Muscle layer of duodenum (tissue), 2 donors: ENCODE measurements around the gene ZNF577.
"Not testable (repeated sequence)": the region's sequence is repeated elsewhere in the genome, so short reads cannot be mapped to it uniquely, and the experiment has no call there.

Experiments
- H3K27ac ChIP-seq: one replicate; pipeline ENCODE4 v1.7.0; 2013; ENCODE audit warnings: mild to moderate bottlenecking, low read length
- H3K27me3 ChIP-seq: one replicate; pipeline ENCODE4 v1.7.0; 2013; ENCODE audit warnings: low read depth, mild to moderate bottlenecking, control low read depth, low read length
- H3K36me3 ChIP-seq, 2 donors: one replicate each; pipeline ENCODE4 v1.7.0; 2013; ENCODE audit warnings: low read length in 2 of 2, control low read depth in 1 of 2, mild to moderate bottlenecking in 1 of 2; ENCODE audit not compliant: insufficient read depth in 2 of 2, control insufficient read depth in 1 of 2
- H3K4me1 ChIP-seq, 2 donors: one replicate each; pipeline ENCODE4 v1.7.0; 2013; ENCODE audit warnings: low read length in 2 of 2, mild to moderate bottlenecking in 2 of 2, control low read depth in 1 of 2, moderate library complexity in 1 of 2; ENCODE audit not compliant: insufficient read depth in 2 of 2, control insufficient read depth in 1 of 2
- H3K4me3 ChIP-seq, 2 donors: one replicate each; pipeline ENCODE4 v1.7.0; 2013; ENCODE audit warnings: low read length in 2 of 2, low read depth in 1 of 2, mild to moderate bottlenecking in 1 of 2
- H3K9me3 ChIP-seq, 2 donors: one replicate each; pipeline ENCODE4 v1.7.0; 2013; ENCODE audit warnings: low read length in 2 of 2, control low read depth in 1 of 2, mild to moderate bottlenecking in 1 of 2; ENCODE audit not compliant: control insufficient read depth in 1 of 2
- donor health status: healthy.

Gene ZNF577

GRCh38 chr19:51906108-51906507, 18.4 kb upstream of the ZNF577 start:
- not testable (repeated sequence) for H3K4me1 ChIP-seq, H3K36me3 ChIP-seq, H3K27me3 ChIP-seq, H3K27ac ChIP-seq, H3K4me3 ChIP-seq
- H3K9me3 ChIP-seq = peaks cover 4 to 19% of the 10 kb centered on the region in 2 donors

GRCh38 chr19:51905639-51906038, 17.9 kb upstream of the ZNF577 start:
- H3K9me3 ChIP-seq = peaks cover 7 to 24% of the 10 kb centered on the region in 2 donors
- H3K27ac ChIP-seq, H3K36me3 ChIP-seq, H3K4me1 ChIP-seq, H3K27me3 ChIP-seq: not testable (repeated sequence)
- H3K4me3 ChIP-seq = peak overlapping the region in 1 of 2 donors; percentile 75

GRCh38 chr19:51905206-51905605, 17.5 kb upstream of the ZNF577 start:
- peaks cover 0 to 8% of the 10 kb centered on the region in 2 donors for H3K4me1 ChIP-seq
- H3K9me3 ChIP-seq = peaks cover 10 to 28% of the 10 kb centered on the region in 2 donors
- H3K27ac ChIP-seq = no peak overlapping the region
- no peaks in the 10 kb centered on the region for H3K27me3 ChIP-seq
- peak overlapping the region; percentile 75 to 98 for H3K4me3 ChIP-seq
- H3K36me3 ChIP-seq = peaks cover 6 to 11% of the 10 kb centered on the region in 2 donors

GRCh38 chr19:51904331-51905165, 16.8 kb upstream of the ZNF577 start, which contains the start of gene ZNF649:
ZNF649 (minus strand) TSS chr19:51905017; CDS start chr19:51900107, 4,910 bp downstream.
- peaks cover 16 to 32% of the 10 kb centered on the region in 2 donors for H3K9me3 ChIP-seq
- H3K36me3 ChIP-seq = peaks cover 13 to 18% of the 10 kb centered on the region in 2 donors
- peaks cover 0 to 8% of the 10 kb centered on the region in 2 donors for H3K4me1 ChIP-seq
- peak within 1 kb of the TSS; percentile 75 to 98 for H3K4me3 ChIP-seq
- peak within 1 kb of the TSS; percentile 83 for H3K27ac ChIP-seq
- no peaks in the 10 kb centered on the region for H3K27me3 ChIP-seq

GRCh38 chr19:51903192-51903591, 15.4 kb upstream of the ZNF577 start:
- Histone ChIP-seq H3K27me3 (no peaks in the 10 kb centered on the region), H3K27ac (no peak overlapping the region), H3K9me3 (peaks cover 22 to 28% of the 10 kb centered on the region in 2 donors), H3K36me3 (peaks cover 21 to 31% of the 10 kb centered on the region in 2 donors), H3K4me1 (peaks cover 0 to 8% of the 10 kb centered on the region in 2 donors), H3K4me3 (peak overlapping the region; percentile 23 to 75)

- H3K9me3 ChIP-seq = peaks cover 22 to 31% of the 10 kb centered on the region in 2 donors
Measured at GRCh38 chr19:51901860-51902259, 14.1 kb upstream of the ZNF577 start.

GRCh38 chr19:51891193-51891747, 3.5 kb upstream of the ZNF577 start:
- Histone ChIP-seq H3K9me3 (peaks cover 68 to 71% of the 10 kb centered on the region in 2 donors), H3K27ac (no peak overlapping the region), H3K36me3 (peaks cover 48 to 78% of the 10 kb centered on the region in 2 donors), H3K27me3 (no peaks in the 10 kb centered on the region), H3K4me1 (peaks cover 0 to 7% of the 10 kb centered on the region in 2 donors), H3K4me3 (peak overlapping the region; percentile 1 to 58)

More at GRCh38 chr19:51901860-51902259, 14.1 kb upstream of the ZNF577 start:
- H3K36me3 ChIP-seq = peaks cover 33 to 45% of the 10 kb centered on the region in 2 donors
- H3K4me1 ChIP-seq = peaks cover 0 to 8% of the 10 kb centered on the region in 2 donors
- H3K27me3 ChIP-seq = no peaks in the 10 kb centered on the region
- H3K27ac ChIP-seq = no peak overlapping the region
- H3K4me3 ChIP-seq = no peak overlapping the region

- H3K36me3 ChIP-seq = peaks cover 40 to 65% of the 10 kb centered on the region in 2 donors
- H3K9me3 ChIP-seq = peaks cover 64 to 71% of the 10 kb centered on the region in 2 donors
- no peak overlapping the region for H3K27ac ChIP-seq
- H3K27me3 ChIP-seq = no peaks in the 10 kb centered on the region
- H3K4me3 ChIP-seq = peak overlapping the region in 1 of 2 donors; percentile 58
- peaks cover 0 to 7% of the 10 kb centered on the region in 2 donors for H3K4me1 ChIP-seq
Measured at GRCh38 chr19:51889934-51890333, 2.2 kb upstream of the ZNF577 start.

- no peak overlapping the region for H3K4me3 ChIP-seq
- H3K27me3 ChIP-seq = no peaks in the 10 kb centered on the region
- H3K9me3 ChIP-seq = peaks cover 27 to 37% of the 10 kb centered on the region in 2 donors
- H3K27ac ChIP-seq = no peak overlapping the region
- peaks cover 12 to 29% of the 10 kb centered on the region in 2 donors for H3K36me3 ChIP-seq
- peaks cover 0 to 7% of the 10 kb centered on the region in 2 donors for H3K4me1 ChIP-seq
Measured at GRCh38 chr19:51884713-51885112, 3.0 kb downstream of the ZNF577 start.

- peaks cover 19 to 38% of the 10 kb centered on the region in 2 donors for H3K36me3 ChIP-seq
Measured at GRCh38 chr19:51882518-51882917, 5.2 kb downstream of the ZNF577 start.

GRCh38 chr19:51873097-51873496, 14.7 kb downstream of the ZNF577 start:
- H3K4me3 ChIP-seq = peak overlapping the region; percentile 4 to 34
- no peaks in the 10 kb centered on the region for H3K27me3 ChIP-seq
- H3K4me1 ChIP-seq = no peaks in the 10 kb centered on the region
- no peak overlapping the region for H3K27ac ChIP-seq
- H3K9me3 ChIP-seq = peaks cover 58 to 82% of the 10 kb centered on the region in 2 donors
- peaks cover 34 to 67% of the 10 kb centered on the region in 2 donors for H3K36me3 ChIP-seq

More at GRCh38 chr19:51882518-51882917, 5.2 kb downstream of the ZNF577 start:
- Histone ChIP-seq H3K9me3 (peaks cover 19 to 21% of the 10 kb centered on the region in 2 donors), H3K4me3 (no peak overlapping the region), H3K27ac (no peak overlapping the region), H3K4me1 (peaks cover 0 to 7% of the 10 kb centered on the region in 2 donors), H3K27me3 (no peaks in the 10 kb centered on the region)
